ENCODE measurements around the gene FBXO24.
A peak's percentile ranks its signal among the peaks of the same experiment; 100 is the strongest.

FBXO24 gene

DNA sequence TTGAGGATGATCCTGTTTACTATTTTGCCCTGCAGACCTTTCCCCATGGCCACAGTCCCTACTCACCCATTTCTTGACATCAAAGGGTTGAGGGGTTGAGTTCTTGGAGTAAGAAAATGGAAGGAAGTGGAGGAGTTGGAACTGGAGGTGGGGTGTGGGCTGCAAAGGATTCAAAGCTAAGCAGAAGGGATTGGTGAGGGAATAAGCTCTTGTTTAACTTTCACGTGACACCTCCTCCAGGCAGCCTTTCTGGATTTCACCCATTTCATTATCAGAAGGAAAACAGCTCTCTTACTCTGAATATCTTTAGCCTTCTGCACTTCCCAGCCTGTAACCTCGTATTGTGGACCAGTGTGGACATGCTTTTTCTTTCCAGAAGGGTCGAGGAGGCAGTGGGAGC, 39.9 kb downstream of the FBXO24 start:
- DNase-seq = no peak

DNA sequence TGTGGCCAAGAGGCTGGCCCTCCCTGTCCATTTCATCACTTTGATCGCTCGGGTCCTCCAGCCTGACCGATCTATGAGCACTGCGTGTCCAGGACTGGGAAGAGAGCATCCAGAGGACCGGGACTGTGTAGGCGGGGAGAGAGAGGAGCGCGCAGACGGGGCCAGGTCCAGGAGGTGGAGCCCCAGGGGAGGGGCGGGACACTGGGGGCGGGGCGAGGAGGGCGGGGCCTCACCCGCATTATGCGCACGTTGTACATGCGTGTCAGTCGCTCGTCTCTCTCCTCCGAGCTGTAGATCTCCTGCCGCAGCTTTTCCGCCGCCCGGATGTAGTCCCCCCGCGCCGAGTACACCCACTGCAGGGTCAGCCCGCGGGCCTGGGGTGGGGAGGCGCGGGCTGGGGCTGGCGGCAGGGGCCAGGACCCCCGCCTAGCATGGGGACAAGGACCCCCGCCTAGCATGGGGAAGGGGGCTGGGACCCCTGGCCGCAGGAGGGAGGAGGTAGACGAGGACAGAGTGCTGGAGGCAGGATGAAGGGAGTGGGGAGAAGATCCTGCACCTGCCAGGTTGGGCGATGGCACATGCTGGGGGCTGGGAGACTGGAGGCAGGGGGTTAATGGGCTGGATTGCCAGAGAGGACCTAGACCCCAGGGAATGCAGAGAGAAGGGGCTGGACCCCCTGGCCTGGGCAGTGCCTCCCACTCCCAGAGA, 40.6 kb downstream of the FBXO24 start:
- peak; percentile 49 for DNase-seq

DNA sequence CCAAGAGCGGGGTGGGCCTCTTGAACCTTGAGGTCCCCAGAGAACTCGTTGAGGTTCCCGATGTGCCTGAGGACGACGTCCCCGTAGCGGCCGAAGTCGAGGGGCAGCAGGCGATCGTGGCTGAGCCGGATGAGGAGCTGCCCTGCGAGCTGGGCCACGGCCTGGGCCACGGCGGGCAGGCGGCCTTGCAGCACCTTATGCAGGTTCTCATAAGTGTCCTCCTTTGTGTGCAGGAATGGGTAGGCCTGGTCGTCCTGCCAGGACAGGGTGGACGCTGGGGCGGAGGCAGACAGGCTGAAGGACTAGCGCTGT, 41.1 kb downstream of the FBXO24 start:
- DNase-seq = no peak

DNA sequence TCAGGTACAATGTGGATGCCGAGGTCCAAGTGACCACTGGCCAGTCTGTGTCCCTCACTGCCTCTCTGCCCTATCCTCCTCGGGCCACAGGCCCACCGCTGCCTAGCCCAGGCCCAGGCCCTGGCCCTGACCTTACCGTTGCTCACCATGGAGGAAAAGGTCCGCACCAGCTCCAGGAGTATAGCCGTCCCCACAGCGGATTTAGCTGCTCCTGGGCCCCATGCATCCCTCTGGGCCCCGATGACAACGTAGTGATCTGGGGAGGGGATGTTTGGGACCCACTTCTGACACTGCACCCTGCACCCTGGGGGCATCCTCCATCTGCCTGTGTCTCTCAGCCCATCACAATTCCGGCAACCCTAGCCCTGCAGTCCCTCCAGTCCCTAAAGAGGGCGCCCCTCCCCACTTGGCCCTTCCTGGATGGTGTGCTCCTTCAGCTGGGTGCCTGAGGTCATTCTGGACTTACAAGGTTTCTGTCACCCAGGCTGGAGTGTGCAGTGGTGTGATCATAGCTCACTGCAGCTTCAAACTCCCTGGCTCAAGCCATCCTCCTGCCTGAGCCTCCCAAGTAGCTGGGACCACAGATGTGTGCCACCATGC, 43.1 kb downstream of the FBXO24 start:
- no peak for DNase-seq

DNA sequence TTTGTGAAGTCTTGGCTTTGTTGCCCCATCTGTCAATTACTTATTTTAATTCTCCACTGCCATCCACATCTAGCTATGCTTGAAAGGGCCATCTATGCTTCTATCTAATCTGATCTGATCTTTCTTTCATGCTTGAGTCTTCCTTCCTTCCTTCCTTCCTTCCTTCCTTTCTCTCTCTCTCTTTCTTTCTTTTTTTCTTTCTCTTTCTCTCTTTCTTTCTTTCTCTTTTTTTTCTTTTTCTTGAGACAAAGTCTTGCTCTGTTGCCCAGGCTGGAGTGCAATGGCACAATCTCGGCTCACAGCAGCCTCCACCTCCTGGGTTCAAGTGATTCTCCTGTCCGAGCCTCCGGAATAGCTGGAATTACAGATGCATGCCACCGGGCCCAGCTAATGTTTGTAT, 43.9 kb downstream of the FBXO24 start:
- DNase-seq = no peak

DNA sequence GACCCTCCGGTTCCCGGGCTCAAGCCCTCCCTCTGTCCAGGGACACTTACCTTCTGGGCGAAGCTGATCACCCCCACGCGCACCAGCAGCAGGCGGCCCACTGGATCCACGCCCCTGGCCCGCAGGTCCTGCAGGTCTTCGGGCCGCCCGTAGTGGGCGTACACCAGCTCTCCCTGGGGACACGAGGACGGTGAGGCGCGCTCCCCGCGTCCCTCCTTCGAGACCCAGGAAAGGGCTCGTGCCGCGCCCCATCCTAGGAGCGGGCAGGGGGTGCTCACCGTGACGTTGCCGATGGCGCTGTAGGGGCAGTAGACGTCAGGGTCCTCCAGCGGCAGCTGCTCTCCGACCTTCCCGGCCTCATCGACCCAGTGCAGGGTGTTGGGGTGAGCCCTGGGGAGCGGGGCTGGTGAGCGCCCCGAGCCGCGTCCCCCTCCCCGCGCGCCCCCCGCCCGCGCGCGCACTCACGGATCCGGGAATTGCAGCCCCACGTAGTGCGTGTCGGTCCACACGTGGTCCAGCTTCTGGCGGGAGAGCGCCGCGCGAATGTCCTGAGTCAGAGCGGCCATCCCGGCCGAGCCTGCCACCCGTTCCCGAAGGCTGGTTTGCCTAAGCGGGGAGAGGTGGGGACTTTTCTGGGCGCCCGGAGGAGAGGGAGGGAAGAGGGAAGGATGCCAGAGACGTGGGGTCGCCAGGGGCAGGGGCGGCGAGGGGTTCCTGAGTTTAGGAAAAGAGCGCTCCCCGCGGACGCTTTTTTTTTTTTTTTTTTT, 47.0 kb downstream of the FBXO24 start:
- peak; percentile 74 for DNase-seq

DNA sequence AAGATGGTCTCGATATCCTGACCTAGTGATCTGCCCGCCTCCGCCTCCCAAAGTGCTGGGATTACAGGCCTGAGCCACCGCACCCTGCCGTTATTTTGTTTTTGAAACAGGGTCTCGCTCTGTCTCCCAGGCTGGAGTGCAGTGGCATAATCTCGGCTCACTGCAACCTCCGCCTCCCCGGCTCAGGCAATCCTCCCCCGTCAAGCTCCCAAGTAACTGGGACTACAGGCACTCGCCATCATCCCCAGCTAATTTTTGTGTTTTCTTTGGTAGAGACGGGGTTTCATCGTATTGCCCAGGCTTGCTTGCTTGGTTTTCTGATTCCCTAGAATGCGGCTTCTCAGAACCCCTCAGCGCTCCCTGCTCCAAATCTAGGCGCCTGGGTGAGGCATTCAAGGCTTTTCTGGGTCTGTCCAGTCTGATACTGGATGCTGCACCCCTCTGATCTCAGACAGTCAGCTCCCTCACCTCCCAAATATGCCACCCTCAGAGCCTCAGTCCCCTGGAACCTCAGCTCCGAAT, 53.9 kb downstream of the FBXO24 start:
- DNase-seq = no peak

DNA sequence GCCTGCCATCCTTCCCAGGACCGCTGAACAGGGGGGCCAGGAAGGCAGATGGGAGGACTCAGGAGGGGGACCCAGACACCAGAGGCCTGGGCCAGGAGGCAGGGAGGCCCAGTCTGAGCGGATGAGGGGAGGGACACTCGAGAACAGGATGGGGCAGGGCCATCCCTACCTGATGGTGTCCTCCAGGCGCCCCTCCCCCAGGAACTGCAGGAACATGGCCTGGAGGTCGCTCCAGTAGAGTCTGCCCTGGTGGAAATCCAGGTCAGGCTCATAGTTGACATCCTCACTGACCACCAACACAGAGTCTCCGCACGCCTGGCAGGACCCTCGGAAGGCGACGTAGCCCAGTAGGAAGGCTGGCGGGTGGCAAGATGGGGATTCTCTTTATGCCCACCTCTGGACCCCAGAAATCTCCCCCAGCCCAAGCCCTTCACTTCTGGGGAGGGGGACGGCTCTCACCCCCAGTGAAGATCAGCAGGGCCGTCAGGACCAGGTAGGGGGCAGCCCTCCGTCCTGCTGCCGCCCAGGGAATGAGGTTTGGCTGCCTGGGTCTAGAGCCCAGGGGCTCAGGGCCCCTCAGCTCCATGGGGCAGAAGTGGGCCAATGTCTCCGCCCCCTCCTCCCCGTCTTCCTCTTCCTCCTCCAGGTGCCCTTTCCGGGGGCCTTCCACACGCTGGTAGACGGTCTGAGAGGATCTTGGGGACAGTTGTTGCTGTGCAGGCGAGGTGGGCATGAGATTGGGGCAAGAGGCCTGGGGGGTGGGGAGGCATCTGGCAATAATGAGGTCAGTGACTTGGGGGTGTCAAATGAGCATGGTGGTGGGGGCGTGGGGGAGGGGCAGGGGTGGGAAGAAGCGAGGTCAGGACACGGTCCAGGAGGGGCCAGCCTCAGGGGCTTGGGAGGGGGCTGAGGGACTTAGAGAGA, 54.7 kb downstream of the FBXO24 start:
- DNase-seq = no peak

DNA sequence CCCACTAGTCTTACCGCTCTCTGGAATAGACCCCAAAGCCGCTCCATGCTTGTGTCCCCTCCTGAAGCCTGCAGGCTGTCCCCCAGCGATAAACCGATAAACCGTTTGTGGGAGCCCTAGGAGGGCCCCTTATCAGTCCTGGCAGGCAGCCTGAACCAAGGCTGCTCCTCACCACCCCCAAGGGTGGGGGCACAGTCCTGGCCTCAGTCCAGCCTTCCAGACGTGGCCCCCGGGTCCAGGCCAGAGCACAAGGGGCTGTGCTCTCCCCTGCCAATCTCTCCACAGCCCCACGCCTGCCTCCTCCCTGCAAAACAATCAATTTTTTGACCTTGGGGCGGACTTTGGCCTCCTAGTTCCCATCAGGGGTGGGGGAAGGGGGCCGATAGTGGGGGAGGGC, 55.3 kb downstream of the FBXO24 start, which contains the start of gene TFR2:
TSS of gene TFR2 (minus strand) at position 90 of the 397 bp plus-strand sequence. CDS start at position 47, 43 bp downstream.
- no peak for DNase-seq

DNA sequence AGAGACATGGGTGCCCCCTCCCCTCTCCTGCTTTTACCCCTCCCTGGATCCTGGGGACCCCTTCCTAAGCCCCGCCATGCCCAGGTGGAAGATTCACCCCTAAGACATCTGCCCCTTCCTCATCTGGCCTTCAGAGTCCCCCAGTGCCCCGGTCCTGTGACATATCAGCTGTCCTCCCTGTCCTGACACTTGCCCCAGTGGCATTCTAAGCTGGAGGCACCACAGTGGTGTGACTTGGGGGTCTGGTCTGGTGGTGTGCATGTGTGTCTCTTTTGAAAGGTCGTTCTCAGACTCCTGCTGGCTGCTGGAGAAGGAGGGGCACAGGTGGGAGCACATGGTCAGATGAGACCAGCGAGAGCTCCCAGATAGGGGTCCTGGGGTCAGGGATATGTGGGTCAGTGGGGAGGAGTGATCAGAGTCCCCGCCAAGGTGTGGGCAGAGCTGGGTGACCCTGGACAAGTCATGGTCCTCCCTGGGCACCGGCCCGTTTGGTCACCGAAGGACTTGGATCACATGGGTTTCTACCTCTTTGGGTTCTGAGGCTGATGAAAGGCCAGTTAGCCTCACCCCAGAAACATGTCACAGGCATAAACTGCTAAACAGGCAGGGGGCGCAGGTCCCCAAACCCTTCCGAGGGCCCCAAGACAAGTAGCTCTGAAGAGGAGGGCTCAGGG, 55.9 kb downstream of the FBXO24 start:
- no peak for DNase-seq

DNA sequence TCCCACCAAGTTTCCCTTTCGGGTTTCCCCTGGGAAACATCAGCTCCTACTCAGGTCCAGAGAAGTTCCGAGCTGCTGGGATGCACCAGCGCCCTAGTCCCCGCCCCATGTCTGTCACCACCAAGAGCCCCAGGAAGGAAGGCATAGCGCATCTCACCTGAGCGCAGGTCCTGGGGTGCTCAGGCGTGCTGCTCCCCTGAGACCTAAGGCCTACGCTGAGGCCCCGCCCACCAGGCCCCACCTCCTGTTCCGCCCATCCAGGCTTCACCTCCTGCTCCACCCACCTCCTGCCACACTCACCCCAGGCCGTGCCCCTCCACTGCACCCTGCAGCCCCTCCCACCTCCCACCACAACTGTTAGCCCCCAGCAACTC, 56.4 kb downstream of the FBXO24 start:
- DNase-seq = no peak

DNA sequence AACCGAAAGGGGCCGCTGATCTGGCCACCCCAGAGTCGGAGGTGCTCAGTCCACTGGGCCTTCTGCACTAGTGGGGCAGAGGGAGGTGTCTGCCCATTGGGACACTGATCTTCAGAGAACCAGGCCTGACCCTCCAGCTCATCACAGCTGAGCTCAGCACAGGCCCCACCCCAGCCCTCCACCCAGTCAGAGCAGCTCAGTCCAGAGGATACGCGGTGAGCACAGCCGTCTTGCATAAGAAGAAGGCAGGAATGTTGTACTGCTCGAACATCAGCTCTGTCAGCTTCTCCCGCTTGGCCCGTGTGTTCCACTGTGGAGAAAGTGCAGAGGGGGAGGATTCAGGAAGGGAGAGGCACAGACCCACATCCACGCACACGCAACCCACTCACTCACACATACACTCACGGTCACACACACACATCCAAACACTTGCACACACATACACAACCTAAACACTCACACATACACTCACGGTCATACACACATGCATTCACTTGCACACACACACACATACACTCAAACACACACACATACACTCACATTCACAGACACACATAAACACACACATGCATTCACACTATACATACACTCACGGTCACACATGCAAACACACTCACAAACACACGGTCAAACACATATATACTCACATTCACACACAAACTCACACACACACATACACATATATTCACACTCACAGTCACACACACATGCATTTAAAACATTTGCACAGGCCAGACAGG, 63.9 kb downstream of the FBXO24 start:
- no peak for DNase-seq

Data from retina (tissue), 1 donor.